Epithelial cell of proximal tubule (primary cell): ENCODE measurements around the gene GSTM3. TPM values are rescaled to one million over a fixed set of nuclear protein-coding genes. Genes with fewer than 3 reads are reported as not detected.
"Not testable (repeated sequence)": the region's sequence is repeated elsewhere in the genome, so short reads cannot be mapped to it uniquely, and the experiment has no call there.

Experiments used
- DNase-seq: peaks from one replicate; pipeline ENCODE4 v3.0.0-alpha.2; 2011; ENCODE audit warnings: low read depth
- H3K4me3 ChIP-seq: 2 replicates; pipeline ENCODE4 v1.5.1; 2011; ENCODE audit warnings: low read depth, mild to moderate bottlenecking, low read length
- CTCF ChIP-seq: conservative IDR thresholded peaks from 2 replicates; pipeline ENCODE4 v1.5.1; 2012; ENCODE audit warnings: low read depth, mild to moderate bottlenecking, low read length
- total RNA-seq: library from RNA; depleted of rRNA; stranded (reverse); fragments of >200 nt; gene quantifications from 2 replicates; pipeline ENCODE4 v1.2.3, GENCODE V29; 2015

Gene GSTM3
- total RNA-seq, 1 donor from 2014 or later: 81.9 TPM

GRCh38 chr1:109687641-109688499 lies 53.0 kb downstream of the GSTM3 start, which contains the start of gene GSTM1:
TSS of gene GSTM1 (plus strand) at chr1:109687817. CDS start at chr1:109687874, 57 bp downstream.
- no peak for DNase-seq
- H3K4me3 ChIP-seq: peak within 1 kb of the TSS; percentile 58
- TF ChIP-seq CTCF: peak; percentile 32

- not testable (repeated sequence) for DNase-seq
- peak overlapping the region; percentile 58 for H3K4me3 ChIP-seq
These were observed 53.7 kb downstream of the GSTM3 start for GRCh38 chr1:109687109-109687508.

- DNase-seq, H3K4me3 ChIP-seq: not testable (repeated sequence)
These were observed 54.9 kb downstream of the GSTM3 start for GRCh38 chr1:109685890-109686289.

- not testable (repeated sequence) for DNase-seq, H3K4me3 ChIP-seq
These were observed 55.4 kb downstream of the GSTM3 start for GRCh38 chr1:109685399-109685798.

GRCh38 chr1:109684777-109685176 lies 56.1 kb downstream of the GSTM3 start:
- H3K4me3 ChIP-seq, DNase-seq: not testable (repeated sequence)

Other genes starting within 250 kb of the GSTM3 start
- 3.6 and 4.0 TPM in 2 replicates for gene CYB561D1, start 246.9 kb downstream of the GSTM3 start, total RNA-seq
- gene AMIGO1, start 231.3 kb downstream of the GSTM3 start, total RNA-seq: 0.87 and 0.92 TPM in 2 replicates
- not detected in 2 replicates for gene GPR61, start 201.2 kb downstream of the GSTM3 start, total RNA-seq
- 12.7 and 14.1 TPM in 2 replicates for gene GNAI3, start 192.4 kb downstream of the GSTM3 start, total RNA-seq
- gene GNAT2, start 121.4 kb downstream of the GSTM3 start, total RNA-seq: 0.58 TPM in 1 of 2 replicates, not detected in the other
- 63.8 and 110 TPM in 2 replicates for gene AMPD2, start 121.2 kb downstream of the GSTM3 start, total RNA-seq
- 2.1 and 10.7 TPM in 2 replicates for gene GSTM4, start 84.9 kb downstream of the GSTM3 start, total RNA-seq
- 6.8 and 8.9 TPM in 2 replicates for gene GSTM2, start 73.0 kb downstream of the GSTM3 start, total RNA-seq
- gene GSTM1, start 53.2 kb downstream of the GSTM3 start, total RNA-seq: not detected in 2 replicates
- not detected in 2 replicates for gene GSTM5, start 28.8 kb downstream of the GSTM3 start, total RNA-seq
- not detected in 2 replicates for gene EPS8L3, start 22.9 kb upstream of the GSTM3 start, total RNA-seq
- 12.6 and 20.1 TPM in 2 replicates for gene CSF1, start 169.8 kb upstream of the GSTM3 start, total RNA-seq
- 46.4 and 54.9 TPM in 2 replicates for gene AHCYL1, start 243.7 kb upstream of the GSTM3 start, total RNA-seq